Activated T-helper 17 cell treated with anti-CD3 and anti-CD28 coated beads, Interleukin-2, amount 50 U/mL, for 72 hours (primary cell): Measurements from ENCODE around the gene WIPF1. TPM values are rescaled to one million over a fixed set of nuclear protein-coding genes. Genes with fewer than 3 reads are reported as not detected.
"Not testable (repeated sequence)": the region's sequence is repeated elsewhere in the genome, so short reads cannot be mapped to it uniquely, and the experiment has no call there.

Experiments
- ATAC-seq: fragments of 150-1000 bp; cut with Tn5 transposase; replicated peaks from 2 replicates; pipeline ENCODE4 v1.10.0; 2021; ENCODE audit warnings: mild to moderate bottlenecking, moderate library complexity
- H3K27ac Mint-ChIP-seq: one replicate; pipeline ENCODE4 v1.8.0; 2022; ENCODE audit warnings: mixed read lengths
- H3K27me3 Mint-ChIP-seq: one replicate; pipeline ENCODE4 v1.8.0; 2022; ENCODE audit warnings: mixed read lengths
- H3K36me3 Mint-ChIP-seq: one replicate; pipeline ENCODE4 v1.8.0; 2022; ENCODE audit warnings: low read depth, mild to moderate bottlenecking, mixed read lengths
- H3K4me1 Mint-ChIP-seq: one replicate; pipeline ENCODE4 v1.8.0; 2022; ENCODE audit warnings: mixed read lengths
- H3K4me3 Mint-ChIP-seq: one replicate; pipeline ENCODE4 v1.8.0; 2022; ENCODE audit warnings: mild to moderate bottlenecking, mixed read lengths
- H3K9me3 Mint-ChIP-seq: one replicate; pipeline ENCODE4 v1.8.0; 2022; ENCODE audit warnings: mixed read lengths
- total RNA-seq, 2 donors: library from RNA; stranded (reverse); gene quantifications; one replicate each; pipeline ENCODE4 v1.2.3, GENCODE V29; 2022

WIPF1 gene
- total RNA-seq, 2 donors from 2014 or later, result 180 to 334 TPM

- H3K4me3 Mint-ChIP-seq, result no peak overlapping the region
- H3K27me3 Mint-ChIP-seq, result no peaks in the 10 kb centered on the region
- H3K9me3 Mint-ChIP-seq, result no peaks in the 10 kb centered on the region
- ATAC-seq, result no peak
- H3K36me3 Mint-ChIP-seq, result peaks cover 84% of the 10 kb centered on the region
- H3K4me1 Mint-ChIP-seq, result no peaks in the 10 kb centered on the region
- H3K27ac Mint-ChIP-seq, result peak overlapping the region; percentile 61
Measured at GRCh38 chr2:174561283-174561971, 36.2 kb downstream of the WIPF1 start.

- ATAC-seq, result peak; percentile 66
- H3K27me3 Mint-ChIP-seq, result no peaks in the 10 kb centered on the region
- peaks cover 84% of the 10 kb centered on the region for H3K36me3 Mint-ChIP-seq
- H3K4me1 Mint-ChIP-seq, result peaks cover 5% of the 10 kb centered on the region
- peak overlapping the region; percentile 84 for H3K27ac Mint-ChIP-seq
- no peaks in the 10 kb centered on the region for H3K9me3 Mint-ChIP-seq
- no peak overlapping the region for H3K4me3 Mint-ChIP-seq
Measured at GRCh38 chr2:174560737-174561136, 36.9 kb downstream of the WIPF1 start.

- Mint-ChIP-seq H3K9me3 (no peaks in the 10 kb centered on the region), H3K36me3 (peaks cover 38% of the 10 kb centered on the region), H3K27me3 (no peaks in the 10 kb centered on the region), H3K27ac (peak overlapping the region; percentile 35), H3K4me1 (peaks cover 30% of the 10 kb centered on the region), H3K4me3 (no peak overlapping the region)
- ATAC-seq, result no peak
Measured at GRCh38 chr2:174555998-174556397, 41.6 kb downstream of the WIPF1 start.

GRCh38 chr2:174554529-174555150, 43.0 kb downstream of the WIPF1 start:
- Mint-ChIP-seq H3K27me3 (no peaks in the 10 kb centered on the region), H3K4me3 (peak overlapping the region; percentile 77), H3K4me1 (peaks cover 30% of the 10 kb centered on the region), H3K36me3 (peaks cover 24% of the 10 kb centered on the region), H3K27ac (peak overlapping the region; percentile 91), H3K9me3 (no peaks in the 10 kb centered on the region)
- peak; percentile 64 for ATAC-seq

- Mint-ChIP-seq H3K4me3 (peak overlapping the region; percentile 77), H3K27me3 (no peaks in the 10 kb centered on the region), H3K4me1 (peaks cover 30% of the 10 kb centered on the region), H3K27ac (peak overlapping the region; percentile 91), H3K9me3 (no peaks in the 10 kb centered on the region), H3K36me3 (peaks cover 17% of the 10 kb centered on the region)
- ATAC-seq, result peak; percentile 60
Measured at GRCh38 chr2:174553811-174554493, 43.7 kb downstream of the WIPF1 start.

GRCh38 chr2:174552880-174553279, 44.7 kb downstream of the WIPF1 start:
- peaks cover 7% of the 10 kb centered on the region for H3K36me3 Mint-ChIP-seq
- no peaks in the 10 kb centered on the region for H3K27me3 Mint-ChIP-seq
- H3K4me3 Mint-ChIP-seq, result peak overlapping the region; percentile 43
- H3K4me1 Mint-ChIP-seq, result peaks cover 30% of the 10 kb centered on the region
- ATAC-seq, result no peak
- no peaks in the 10 kb centered on the region for H3K9me3 Mint-ChIP-seq
- H3K27ac Mint-ChIP-seq, result peak overlapping the region; percentile 37

GRCh38 chr2:174551697-174552096, 45.9 kb downstream of the WIPF1 start:
- peaks cover 34% of the 10 kb centered on the region for H3K4me1 Mint-ChIP-seq
- no peak overlapping the region for H3K4me3 Mint-ChIP-seq
- ATAC-seq, result peak; percentile 58
- H3K36me3 Mint-ChIP-seq, result peaks cover 7% of the 10 kb centered on the region
- H3K9me3 Mint-ChIP-seq, result no peaks in the 10 kb centered on the region
- H3K27me3 Mint-ChIP-seq, result no peaks in the 10 kb centered on the region
- H3K27ac Mint-ChIP-seq, result peak overlapping the region; percentile 37

GRCh38 chr2:174548646-174549045, 49.0 kb downstream of the WIPF1 start:
- ATAC-seq, H3K27me3 Mint-ChIP-seq, H3K27ac Mint-ChIP-seq, H3K9me3 Mint-ChIP-seq, H3K4me3 Mint-ChIP-seq, H3K36me3 Mint-ChIP-seq: not testable (repeated sequence)
- peaks cover 18% of the 10 kb centered on the region for H3K4me1 Mint-ChIP-seq

GRCh38 chr2:174548021-174548420, 49.6 kb downstream of the WIPF1 start:
- not testable (repeated sequence) for ATAC-seq, H3K27ac Mint-ChIP-seq, H3K9me3 Mint-ChIP-seq, H3K27me3 Mint-ChIP-seq, H3K36me3 Mint-ChIP-seq
- peak overlapping the region; percentile 67 for H3K4me3 Mint-ChIP-seq
- H3K4me1 Mint-ChIP-seq, result peaks cover 18% of the 10 kb centered on the region

GRCh38 chr2:174546519-174547506, 50.8 kb downstream of the WIPF1 start:
- Mint-ChIP-seq H3K4me3 (peak overlapping the region; percentile 67), H3K27me3 (no peaks in the 10 kb centered on the region), H3K4me1 (peaks cover 8% of the 10 kb centered on the region), H3K9me3 (no peaks in the 10 kb centered on the region), H3K36me3 (no peaks in the 10 kb centered on the region), H3K27ac (peak overlapping the region; percentile 78)
- ATAC-seq, result peak; percentile 89

GRCh38 chr2:174545240-174545639, 52.4 kb downstream of the WIPF1 start:
- peaks cover 4% of the 10 kb centered on the region for H3K4me1 Mint-ChIP-seq
- no peak for ATAC-seq
- no peaks in the 10 kb centered on the region for H3K9me3 Mint-ChIP-seq
- no peaks in the 10 kb centered on the region for H3K27me3 Mint-ChIP-seq
- H3K27ac Mint-ChIP-seq, result peak overlapping the region; percentile 78
- no peaks in the 10 kb centered on the region for H3K36me3 Mint-ChIP-seq
- no peak overlapping the region for H3K4me3 Mint-ChIP-seq

- H3K9me3 Mint-ChIP-seq, result no peaks in the 10 kb centered on the region
- H3K4me3 Mint-ChIP-seq, result no peak overlapping the region
Measured at GRCh38 chr2:174544802-174545201, 52.8 kb downstream of the WIPF1 start.

GRCh38 chr2:174544156-174544555, 53.4 kb downstream of the WIPF1 start:
- Mint-ChIP-seq H3K4me3 (no peak overlapping the region), H3K4me1 (peaks cover 10% of the 10 kb centered on the region), H3K9me3 (no peaks in the 10 kb centered on the region), H3K27me3 (no peaks in the 10 kb centered on the region), H3K27ac (no peak overlapping the region), H3K36me3 (no peaks in the 10 kb centered on the region)
- peak; percentile 40 for ATAC-seq

More at GRCh38 chr2:174544802-174545201, 52.8 kb downstream of the WIPF1 start:
- Mint-ChIP-seq H3K4me1 (peaks cover 4% of the 10 kb centered on the region), H3K27ac (no peak overlapping the region), H3K36me3 (no peaks in the 10 kb centered on the region), H3K27me3 (no peaks in the 10 kb centered on the region)
- no peak for ATAC-seq

- Mint-ChIP-seq H3K4me1 (peaks cover 8% of the 10 kb centered on the region), H3K36me3 (no peaks in the 10 kb centered on the region), H3K9me3 (no peaks in the 10 kb centered on the region), H3K4me3 (no peak overlapping the region), H3K27me3 (no peaks in the 10 kb centered on the region), H3K27ac (no peak overlapping the region)
- ATAC-seq, result no peak
Measured at GRCh38 chr2:174540893-174541292, 56.7 kb downstream of the WIPF1 start.
